ENCODE data around the gene KMT5C. TPM values are rescaled to one million over a fixed set of nuclear protein-coding genes. Genes with fewer than 3 reads are reported as not detected.

Gene KMT5C
- total RNA-seq, 2 experiments from 2014 or later: 32.6 to 33.1 TPM

DNA sequence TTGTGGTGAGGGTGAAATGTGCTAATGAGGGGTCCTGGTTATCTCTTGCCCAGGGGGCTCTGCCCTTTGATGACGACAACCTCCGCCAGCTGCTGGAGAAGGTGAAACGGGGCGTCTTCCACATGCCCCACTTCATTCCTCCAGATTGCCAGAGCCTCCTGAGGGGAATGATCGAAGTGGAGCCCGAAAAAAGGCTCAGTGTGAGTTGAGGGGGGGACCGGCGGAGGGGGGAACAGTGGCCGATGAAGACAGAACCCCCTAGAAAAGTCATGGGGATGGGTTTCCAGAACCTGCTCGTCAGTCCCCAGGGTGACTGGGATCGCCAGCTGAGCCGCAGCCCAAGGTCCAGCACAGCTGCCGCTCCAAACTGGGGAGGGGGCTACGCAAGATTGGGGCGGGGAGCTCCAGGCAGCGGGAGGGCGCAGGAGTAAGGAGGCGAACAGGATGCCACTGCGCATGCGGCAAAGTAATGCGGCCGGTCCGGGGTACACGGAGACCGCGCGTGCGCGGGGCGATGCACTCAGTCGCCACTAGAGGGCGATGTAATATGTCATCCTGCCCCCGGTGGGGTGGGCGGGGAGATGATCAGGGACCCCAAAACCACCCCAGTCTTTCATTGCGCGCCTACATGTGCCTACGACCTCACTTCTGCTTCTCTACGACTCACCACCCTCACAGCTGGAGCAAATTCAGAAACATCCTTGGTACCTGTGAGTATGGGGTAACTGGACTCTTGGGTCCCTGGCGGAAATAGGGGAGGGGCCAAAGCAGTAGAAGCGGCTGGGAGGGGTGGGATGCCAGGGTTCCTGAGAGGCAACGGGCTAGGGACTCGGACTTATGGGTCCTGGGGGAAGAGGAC, 38.0 kb upstream of the KMT5C start:
- peak overlapping the region; percentile 89 for H3K27ac Mint-ChIP-seq
- TF ChIP-seq, protein P1, sequence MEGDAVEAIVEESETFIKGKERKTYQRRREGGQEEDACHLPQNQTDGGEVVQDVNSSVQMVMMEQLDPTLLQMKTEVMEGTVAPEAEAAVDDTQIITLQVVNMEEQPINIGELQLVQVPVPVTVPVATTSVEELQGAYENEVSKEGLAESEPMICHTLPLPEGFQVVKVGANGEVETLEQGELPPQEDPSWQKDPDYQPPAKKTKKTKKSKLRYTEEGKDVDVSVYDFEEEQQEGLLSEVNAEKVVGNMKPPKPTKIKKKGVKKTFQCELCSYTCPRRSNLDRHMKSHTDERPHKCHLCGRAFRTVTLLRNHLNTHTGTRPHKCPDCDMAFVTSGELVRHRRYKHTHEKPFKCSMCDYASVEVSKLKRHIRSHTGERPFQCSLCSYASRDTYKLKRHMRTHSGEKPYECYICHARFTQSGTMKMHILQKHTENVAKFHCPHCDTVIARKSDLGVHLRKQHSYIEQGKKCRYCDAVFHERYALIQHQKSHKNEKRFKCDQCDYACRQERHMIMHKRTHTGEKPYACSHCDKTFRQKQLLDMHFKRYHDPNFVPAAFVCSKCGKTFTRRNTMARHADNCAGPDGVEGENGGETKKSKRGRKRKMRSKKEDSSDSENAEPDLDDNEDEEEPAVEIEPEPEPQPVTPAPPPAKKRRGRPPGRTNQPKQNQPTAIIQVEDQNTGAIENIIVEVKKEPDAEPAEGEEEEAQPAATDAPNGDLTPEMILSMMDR (IDR thresholded peaks at IDR 0.05): peak; percentile 98
- intact Hi-C loops (cut with micrococcal nuclease): loop anchor here (5.0 kb wide), 1 partner anchor 81 kb away; the partner anchor contains the start of gene TMEM238
- ATAC-seq (peak; percentile 91), DNase-seq (peak; percentile 97)
- H3K4me1 Mint-ChIP-seq (ENCODE audit: low read depth): peaks cover 8% of the 10 kb centered on the region
- POLR2A ChIA-PET: interaction anchor here (0.7 to 3.1 kb wide), 12 partner anchors 10 to 178 kb away, joined by 3 to 18 read pairs (median 4); partner anchors contain the start of genes KMT5C and TMEM238
- peaks cover 2% of the 10 kb centered on the region for H3K36me3 Mint-ChIP-seq (ENCODE audit: low read depth)
- H3K4me3 Mint-ChIP-seq: peak overlapping the region; percentile 75
- CTCF ChIA-PET: interaction anchor here (0.6 to 3.6 kb wide), 34 partner anchors 8 to 853 kb away, joined by 3 to 46 read pairs (median 4); partner anchors contain the start of genes HSPBP1, KMT5C, LENG8 and PPP6R1
- no peaks in the 10 kb centered on the region for H3K27me3 Mint-ChIP-seq
- no peaks in the 10 kb centered on the region for H3K9me3 Mint-ChIP-seq

GRCh38 chr19:55302318-55302703, 37.4 kb upstream of the KMT5C start:
- CTCF ChIA-PET: interaction anchor here (0.7 to 3.6 kb wide), 19 partner anchors 10 to 324 kb away, joined by 3 to 46 read pairs (median 5); partner anchors contain the start of genes KMT5C, TMEM150B and TMEM238
- no peak for ATAC-seq
- POLR2A ChIA-PET: interaction anchor here (0.6 to 3.1 kb wide), 5 partner anchors 37 to 134 kb away, joined by 3 to 18 read pairs (median 6); partner anchors contain the start of genes KMT5C and TMEM238
- peak overlapping the region; percentile 89 for H3K27ac Mint-ChIP-seq
- H3K27me3 Mint-ChIP-seq: no peaks in the 10 kb centered on the region
- intact Hi-C loops (cut with micrococcal nuclease): loop anchor here (5.0 kb wide), 1 partner anchor 80 kb away; the partner anchor contains the start of gene TMEM238
- TF ChIP-seq, protein P1 (IDR thresholded peaks at IDR 0.05): no peak
- no peaks in the 10 kb centered on the region for H3K9me3 Mint-ChIP-seq
- no peak for DNase-seq
- peaks cover 2% of the 10 kb centered on the region for H3K36me3 Mint-ChIP-seq (ENCODE audit: low read depth)
- peak overlapping the region; percentile 75 for H3K4me3 Mint-ChIP-seq
- peaks cover 8% of the 10 kb centered on the region for H3K4me1 Mint-ChIP-seq (ENCODE audit: low read depth)

- intact Hi-C loops (cut with micrococcal nuclease): loop anchor here (5.0 kb wide), 1 partner anchor 79 kb away; the partner anchor contains the start of gene TMEM238
- POLR2A ChIA-PET: interaction anchor here (0.8 to 2.8 kb wide), 2 partner anchors 81 to 87 kb away, joined by 4 to 18 read pairs; partner anchors contain the start of gene TMEM238
- Mint-ChIP-seq H3K4me3 (no peak overlapping the region), H3K9me3 (no peaks in the 10 kb centered on the region), H3K27me3 (no peaks in the 10 kb centered on the region), H3K4me1 (ENCODE audit: low read depth) (peaks cover 8% of the 10 kb centered on the region), H3K36me3 (ENCODE audit: low read depth) (peaks cover 2% of the 10 kb centered on the region), H3K27ac (no peak overlapping the region)
- no peak for DNase-seq
- ATAC-seq: no peak
- CTCF ChIA-PET: interaction anchor here (0.6 to 3.6 kb wide), 8 partner anchors 11 to 115 kb away, joined by 3 to 46 read pairs (median 7); partner anchors contain the start of genes KMT5C, TMEM150B and TMEM238
- TF ChIP-seq, protein P1 (IDR thresholded peaks at IDR 0.05): no peak
Measured at GRCh38 chr19:55303477-55303876, 36.2 kb upstream of the KMT5C start.

DNA sequence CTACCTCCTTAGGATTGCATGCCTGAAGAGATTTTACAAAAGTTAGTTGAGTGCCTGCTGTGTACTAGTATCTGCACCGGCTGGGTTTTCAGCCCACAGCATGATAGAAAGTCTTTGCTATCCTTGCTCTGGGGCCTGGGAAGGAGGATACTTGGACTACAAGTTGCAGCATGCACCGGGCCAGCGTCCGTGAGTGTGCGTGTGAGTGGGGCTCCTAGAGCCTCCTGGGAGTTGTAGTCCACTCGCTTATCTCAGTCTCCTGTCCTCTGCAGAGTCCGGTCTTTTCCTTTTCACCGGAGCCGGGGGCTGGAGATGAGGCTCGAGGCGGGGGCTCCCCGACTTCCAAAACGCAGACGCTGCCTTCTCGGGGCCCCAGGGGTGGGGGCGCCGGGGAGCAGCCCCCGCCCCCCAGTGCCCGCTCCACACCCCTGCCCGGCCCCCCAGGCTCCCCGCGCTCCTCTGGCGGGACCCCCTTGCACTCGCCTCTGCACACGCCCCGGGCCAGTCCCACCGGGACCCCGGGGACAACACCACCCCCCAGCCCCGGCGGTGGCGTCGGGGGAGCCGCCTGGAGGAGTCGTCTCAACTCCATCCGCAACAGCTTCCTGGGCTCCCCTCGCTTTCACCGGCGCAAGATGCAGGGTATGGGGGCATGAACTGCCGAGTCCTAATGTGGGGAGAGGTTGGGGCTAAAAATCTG, 35.2 kb upstream of the KMT5C start:
- Mint-ChIP-seq H3K4me3 (no peak overlapping the region), H3K9me3 (no peaks in the 10 kb centered on the region), H3K4me1 (ENCODE audit: low read depth) (peaks cover 8% of the 10 kb centered on the region), H3K36me3 (ENCODE audit: low read depth) (peaks cover 2% of the 10 kb centered on the region), H3K27ac (no peak overlapping the region), H3K27me3 (no peaks in the 10 kb centered on the region)
- ATAC-seq: peak; percentile 55
- ChIA-PET POLR2A (interaction anchor here (0.8 to 1.0 kb wide), 2 partner anchors 34 to 80 kb away, joined by 3 read pairs; partner anchors contain the start of gene TMEM238), CTCF (no interaction called here)
- TF ChIP-seq, protein P1 (IDR thresholded peaks at IDR 0.05): no peak
- intact Hi-C loops (cut with micrococcal nuclease): loop anchor here (5.0 kb wide), 1 partner anchor 78 kb away; the partner anchor contains the start of gene TMEM238
- DNase-seq: peak; percentile 73
